Measurements from ENCODE around the gene STBD1. TPM values are rescaled to one million over a fixed set of nuclear protein-coding genes. Genes with fewer than 3 reads are reported as not detected.

STBD1 gene
- total RNA-seq, 1 experiment from 2014 or later = 7.3 TPM

- Histone ChIP-seq H4K20me1 (ENCODE audit: low read length) (no peaks in the 10 kb centered on the region), H3F3A (ENCODE audit: low read length, unreplicated experiment) (no peaks in the 10 kb centered on the region), H3K4me3 (ENCODE audit: low read length) (no peak overlapping the region), H3K27ac (ENCODE audit: low read length) (no peak overlapping the region), H3K4me2 (ENCODE audit: low read length) (no peak overlapping the region), H3K9me2 (replicated peaks; ENCODE audit: low read length) (no peaks in the 10 kb centered on the region), H2AFZ (ENCODE audit: low read length) (no peak overlapping the region), H3K27me3 (ENCODE audit: low read length) (no peaks in the 10 kb centered on the region), H3K4me1 (ENCODE audit: insufficient read depth, low read length) (no peaks in the 10 kb centered on the region), H3K9me3 (ENCODE audit: low read length) (no peaks in the 10 kb centered on the region), H3K9ac (ENCODE audit: low read length) (no peak overlapping the region), H3K79me2 (ENCODE audit: low read length) (no peaks in the 10 kb centered on the region), H3K36me3 (ENCODE audit: low read depth, low read length) (no peaks in the 10 kb centered on the region)
- intact Hi-C loops (cut with micrococcal nuclease) = no loop called here
- ATAC-seq (no peak), DNase-seq (no peak)
- no TSS peak for BruUV-seq (replicated peaks)
- ChIA-PET POLR2A (ENCODE audit: unreplicated experiment) (interaction anchor here (0.5 kb wide), 1 partner anchor 516 kb away, joined by 3 read pairs; no protein-coding TSS in a partner anchor), CTCF (no interaction called here)
- TF ChIP-seq CTCF (conservative IDR thresholded peaks at IDR 0.05; ENCODE audit: low read depth, low read length) (no peak), EZH2phosphoT487 (IDR thresholded peaks at IDR 0.05; ENCODE audit: borderline replicate concordance, low read length) (no peak), EZH2 (IDR thresholded peaks at IDR 0.05; ENCODE audit: low read length, unreplicated experiment) (no peak)
Measured at GRCh38 chr4:76266627-76267026, 39.9 kb upstream of the STBD1 start.

DNA sequence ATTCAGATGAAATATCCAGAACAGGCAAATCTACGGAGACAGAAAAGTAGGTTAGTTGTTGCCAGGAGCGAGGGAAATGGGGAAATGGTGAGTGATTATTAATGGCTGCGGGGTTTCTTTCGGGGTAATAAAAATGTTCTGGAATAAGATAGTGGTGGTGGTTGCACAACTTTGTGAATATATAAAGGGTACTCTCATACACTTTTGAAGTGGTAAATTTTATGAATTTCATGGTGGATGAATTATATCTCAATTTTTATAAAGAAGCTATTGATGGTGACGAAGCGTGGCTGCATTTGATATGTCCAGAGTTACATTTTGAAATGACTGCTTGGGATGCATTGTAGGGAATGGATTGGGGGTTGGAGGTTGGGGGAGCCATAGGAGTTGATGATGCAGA, 38.7 kb upstream of the STBD1 start:
- Histone ChIP-seq H3K79me2 (ENCODE audit: low read length) (no peaks in the 10 kb centered on the region), H3K4me2 (ENCODE audit: low read length) (no peak overlapping the region), H4K20me1 (ENCODE audit: low read length) (no peaks in the 10 kb centered on the region), H3K9ac (ENCODE audit: low read length) (no peak overlapping the region), H3K27me3 (ENCODE audit: low read length) (no peaks in the 10 kb centered on the region), H3K9me3 (ENCODE audit: low read length) (no peaks in the 10 kb centered on the region), H3K4me1 (ENCODE audit: insufficient read depth, low read length) (peaks cover 8% of the 10 kb centered on the region), H3F3A (ENCODE audit: low read length, unreplicated experiment) (no peaks in the 10 kb centered on the region), H3K27ac (ENCODE audit: low read length) (no peak overlapping the region), H2AFZ (ENCODE audit: low read length) (no peak overlapping the region), H3K36me3 (ENCODE audit: low read depth, low read length) (no peaks in the 10 kb centered on the region), H3K4me3 (ENCODE audit: low read length) (no peak overlapping the region), H3K9me2 (replicated peaks; ENCODE audit: low read length) (no peaks in the 10 kb centered on the region)
- POLR2A ChIA-PET (ENCODE audit: unreplicated experiment) = no interaction called here
- no TSS peak for BruUV-seq (replicated peaks)
- DNase-seq = no peak
- TF ChIP-seq EZH2phosphoT487 (IDR thresholded peaks at IDR 0.05; ENCODE audit: borderline replicate concordance, low read length) (no peak), CTCF (conservative IDR thresholded peaks at IDR 0.05; ENCODE audit: low read depth, low read length) (no peak), EZH2 (IDR thresholded peaks at IDR 0.05; ENCODE audit: low read length, unreplicated experiment) (no peak)
- CTCF ChIA-PET = no interaction called here
- intact Hi-C loops (cut with micrococcal nuclease) = no loop called here
- no peak for ATAC-seq

GRCh38 chr4:76270244-76271175, 36.0 kb upstream of the STBD1 start:
- H3K27ac ChIP-seq (ENCODE audit: low read length) = no peak overlapping the region
- H2AFZ ChIP-seq (ENCODE audit: low read length) = no peak overlapping the region
- peaks cover 8% of the 10 kb centered on the region for H3K4me1 ChIP-seq (ENCODE audit: insufficient read depth, low read length)
- CTCF ChIA-PET = no interaction called here
- H3K79me2 ChIP-seq (ENCODE audit: low read length) = no peaks in the 10 kb centered on the region
- no peak overlapping the region for H3K4me3 ChIP-seq (ENCODE audit: low read length)
- DNase-seq = no peak
- H3K9ac ChIP-seq (ENCODE audit: low read length) = no peak overlapping the region
- H3K27me3 ChIP-seq (ENCODE audit: low read length) = no peaks in the 10 kb centered on the region
- no peaks in the 10 kb centered on the region for H3K36me3 ChIP-seq (ENCODE audit: low read depth, low read length)
- H3K9me2 ChIP-seq (replicated peaks; ENCODE audit: low read length) = no peaks in the 10 kb centered on the region
- ATAC-seq = no peak
- no peaks in the 10 kb centered on the region for H3K9me3 ChIP-seq (ENCODE audit: low read length)
- intact Hi-C loops (cut with micrococcal nuclease) = no loop called here
- H4K20me1 ChIP-seq (ENCODE audit: low read length) = no peaks in the 10 kb centered on the region
- no peak for TF ChIP-seq EZH2 (IDR thresholded peaks at IDR 0.05; ENCODE audit: low read length, unreplicated experiment)
- TF ChIP-seq CTCF (conservative IDR thresholded peaks at IDR 0.05; ENCODE audit: low read depth, low read length) = no peak
- no peak for TF ChIP-seq EZH2phosphoT487 (IDR thresholded peaks at IDR 0.05; ENCODE audit: borderline replicate concordance, low read length)
- POLR2A ChIA-PET (ENCODE audit: unreplicated experiment) = no interaction called here
- H3K4me2 ChIP-seq (ENCODE audit: low read length) = no peak overlapping the region
- H3F3A ChIP-seq (ENCODE audit: low read length, unreplicated experiment) = no peaks in the 10 kb centered on the region
- BruUV-seq (replicated peaks) = no TSS peak

Data from PC-3 (cell line).